T-cell (primary cell): Measurements from ENCODE around the gene CSF1R. TPM values are rescaled to one million over a fixed set of nuclear protein-coding genes. Genes with fewer than 3 reads are reported as not detected.

Experiments
- ATAC-seq, 4 experiments: fragments of 200-7000 bp in 3 of 4; fragments of 150-1000 bp in 1 of 4; cut with Tn5 transposase; replicated peaks in 1 of 4; 1 replicate in 3 of 4; 2 replicates in 1 of 4; pipeline ENCODE4 v1.10.0; 2021; ENCODE audit warnings: moderate library complexity in 3 of 4, mild to moderate bottlenecking in 2 of 4, moderate number of reproducible peaks in 1 of 4
- CTCF ChIA-PET, 2 donors: fragments of 300-600 bp; sonication (Branson Sonifier 250); formaldehyde crosslinking; loops; one replicate each; lab custom pipeline; 2022; ENCODE audit warnings: antibody characterized with exemption in 2 of 2; lab: Charles Lee
- POLR2A ChIA-PET, 2 donors: fragments of 300-600 bp; sonication (Branson Sonifier 250); formaldehyde crosslinking; loops; one replicate each; lab custom pipeline; 2022; ENCODE audit warnings: antibody characterized with exemption in 2 of 2; lab: Charles Lee
- DNase-seq, 35 experiments: peaks; one replicate each; pipeline versions ENCODE4 v3.0.0 to v3.0.0-alpha.2; 2013 to 2023
- H3K27ac ChIP-seq: one replicate; pipeline ENCODE4 v1.5.1; 2013; ENCODE audit warnings: low read length
- H3K27me3 ChIP-seq, 2 experiments: replicated peaks in 1 of 2; 1 replicate in 1 of 2; 2 replicates in 1 of 2; pipeline versions ENCODE4 v1.6.1 to v1.7.0; 2013; ENCODE audit warnings: low read length in 1 of 2, mixed read lengths in 1 of 2; ENCODE audit not compliant: control insufficient read depth in 2 of 2, insufficient read depth in 2 of 2; ENCODE audit errors: extremely low read depth in 1 of 2
- H3K36me3 ChIP-seq, 2 donors: 1 replicate in 1 of 2; 2 replicates in 1 of 2; pipeline versions ENCODE4 v1.6.1 to v1.7.0; 2013; ENCODE audit warnings: low read length in 1 of 2; ENCODE audit not compliant: control insufficient read depth in 2 of 2, insufficient read depth in 1 of 2; ENCODE audit errors: extremely low read depth in 1 of 2
- H3K4me1 ChIP-seq, 2 experiments: 1 replicate in 1 of 2; 2 replicates in 1 of 2; pipeline versions ENCODE4 v1.6.1 to v1.7.0; 2013; ENCODE audit warnings: low read length in 2 of 2, mixed read lengths in 1 of 2; ENCODE audit not compliant: insufficient read depth in 2 of 2, control insufficient read depth in 1 of 2; ENCODE audit errors: extremely low read depth in 1 of 2
- H3K4me3 ChIP-seq, 2 donors: 1 replicate in 1 of 2; 2 replicates in 1 of 2; pipeline versions ENCODE4 v1.5.1 to v1.7.0; 2013; ENCODE audit warnings: mild to moderate bottlenecking in 2 of 2, low read length in 1 of 2, moderate library complexity in 1 of 2; ENCODE audit not compliant: control insufficient read depth in 1 of 2; ENCODE audit errors: extremely low read depth in 1 of 2
- H3K9me3 ChIP-seq: 2 replicates; pipeline ENCODE4 v1.7.0; 2013
- H3K27ac Mint-ChIP-seq, 2 donors: one replicate each; pipeline ENCODE4 v1.8.0; 2020 to 2021; ENCODE audit warnings: mild to moderate bottlenecking in 2 of 2, mixed read lengths in 2 of 2
- H3K27me3 Mint-ChIP-seq, 2 donors: one replicate each; pipeline ENCODE4 v1.8.0; 2021 to 2022; ENCODE audit warnings: mixed read lengths in 2 of 2
- H3K36me3 Mint-ChIP-seq: one replicate; pipeline ENCODE4 v1.8.0; 2021; ENCODE audit warnings: mixed read lengths
- H3K4me1 Mint-ChIP-seq, 3 donors: one replicate each; pipeline ENCODE4 v1.8.0; 2020 to 2022; ENCODE audit warnings: mixed read lengths in 3 of 3, mild to moderate bottlenecking in 1 of 3
- H3K4me3 Mint-ChIP-seq, 3 donors: one replicate each; pipeline ENCODE4 v1.8.0; 2020 to 2022; ENCODE audit warnings: mild to moderate bottlenecking in 3 of 3, mixed read lengths in 3 of 3, moderate library complexity in 3 of 3
- H3K9me3 Mint-ChIP-seq, 3 donors: one replicate each; pipeline ENCODE4 v1.8.0; 2020 to 2022; ENCODE audit warnings: mixed read lengths in 3 of 3
- WGBS: methylation state at CpG from one replicate; pipeline ENCODE4 v1.1.5; 2013; ENCODE audit warnings: missing lambda C conversion rate; ENCODE audit not compliant: insufficient coverage; 5-methylcytosine and 5-hydroxymethylcytosine counted together
- total RNA-seq, 35 experiments: library from RNA in 6 of 35; stranded (reverse) in 6 of 35; fragments of 120-200 nt in 1 of 35; gene quantifications; one replicate each; pipeline versions ENCODE4 v1.2.1 to v1.2.4 and lab custom pipeline; 2013 to 2026

Gene CSF1R
- total RNA-seq, 5 donors from 2014 or later (not counting 1 experiment from before 2014, with no cell fraction given) = 0.36 to 0.95 (median 0.58) TPM; not detected in 1

GRCh38 chr5:150073677-150074076 lies 12.7 kb downstream of the CSF1R start:
- H3K27me3 ChIP-seq = peaks cover 0 to 12% of the 10 kb centered on the region in 2 experiments
- H3K9me3 Mint-ChIP-seq = no peaks in the 10 kb centered on the region
- no peaks in the 10 kb centered on the region for H3K36me3 Mint-ChIP-seq
- no peaks in the 10 kb centered on the region for H3K4me1 Mint-ChIP-seq
- ATAC-seq (no peak), DNase-seq (no peak)
- H3K27ac Mint-ChIP-seq = no peak overlapping the region
- no peak overlapping the region for H3K4me3 Mint-ChIP-seq
- ChIA-PET POLR2A (interaction anchor here in 1 of 2 donors (0.6 kb wide), 1 partner anchor 7 kb away, joined by 6 read pairs; no protein-coding TSS in a partner anchor), CTCF (interaction anchor here in 1 of 2 donors (0.6 to 0.7 kb wide), 2 partner anchors 21 to 438 kb away, joined by 3 to 5 read pairs; no protein-coding TSS in a partner anchor)
- no peaks in the 10 kb centered on the region for H3K9me3 ChIP-seq
- peaks cover 0 to 4% of the 10 kb centered on the region in 2 donors for H3K27me3 Mint-ChIP-seq
- WGBS = 100% methylated on average over 1 of the region's 3 CpGs
- no peaks in the 10 kb centered on the region for H3K4me1 ChIP-seq
- no peaks in the 10 kb centered on the region for H3K36me3 ChIP-seq
- H3K4me3 ChIP-seq = no peak overlapping the region
- no peak overlapping the region for H3K27ac ChIP-seq

DNA sequence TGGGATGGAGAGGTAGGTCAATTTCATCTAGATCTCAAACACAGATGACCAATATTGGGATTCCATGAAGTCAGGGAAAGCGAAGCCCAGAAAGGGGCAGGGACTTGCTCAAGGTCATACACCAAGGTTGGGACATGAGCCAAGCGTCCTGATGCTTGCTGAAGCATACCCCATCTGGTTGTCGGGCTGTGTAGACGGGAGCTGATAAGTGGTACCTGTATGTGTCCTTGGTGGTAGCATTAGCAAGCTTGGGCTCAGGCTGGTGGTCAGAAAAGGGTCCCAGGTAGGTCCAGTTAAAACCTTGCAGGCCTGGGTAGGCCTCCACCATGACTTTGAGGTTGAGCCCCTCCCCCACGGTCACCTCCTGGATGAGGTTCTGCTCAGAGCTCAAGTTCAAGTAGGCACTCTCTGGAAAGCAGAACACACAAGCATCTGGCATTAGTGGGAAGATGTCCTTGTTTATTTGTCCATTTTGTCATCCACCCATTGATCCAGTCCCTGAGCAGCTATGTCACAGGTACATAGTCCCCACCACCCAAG lies 13.2 kb downstream of the CSF1R start:
- no peak overlapping the region for H3K4me3 ChIP-seq
- CTCF ChIA-PET = interaction anchor here in 1 of 2 donors (0.6 kb wide), 1 partner anchor 22 kb away, joined by 3 read pairs; no protein-coding TSS in a partner anchor
- no peak for ATAC-seq
- H3K27me3 ChIP-seq = peaks cover 0 to 16% of the 10 kb centered on the region in 2 experiments
- POLR2A ChIA-PET = no interaction called here
- no peaks in the 10 kb centered on the region for H3K4me1 Mint-ChIP-seq
- H3K9me3 ChIP-seq = no peaks in the 10 kb centered on the region
- no peaks in the 10 kb centered on the region for H3K36me3 Mint-ChIP-seq
- no peak overlapping the region for H3K27ac ChIP-seq
- H3K4me1 ChIP-seq = no peaks in the 10 kb centered on the region
- H3K36me3 ChIP-seq = no peaks in the 10 kb centered on the region
- no peak overlapping the region for H3K4me3 Mint-ChIP-seq
- no peak overlapping the region for H3K27ac Mint-ChIP-seq
- no peaks in the 10 kb centered on the region for H3K9me3 Mint-ChIP-seq
- no peaks in the 10 kb centered on the region for H3K27me3 Mint-ChIP-seq
- DNase-seq = peak in 1 of 35 experiments; percentile 3
- 90% methylated on average over 5 of the region's 5 CpGs for whole genome bisulfite sequencing

- no peaks in the 10 kb centered on the region for H3K9me3 ChIP-seq
- no peaks in the 10 kb centered on the region for H3K36me3 Mint-ChIP-seq
- peaks cover 3 to 6% (median 4%) of the 10 kb centered on the region in 3 donors for H3K4me1 Mint-ChIP-seq
- DNase-seq (no peak), ATAC-seq (no peak)
- peaks cover 0 to 13% of the 10 kb centered on the region in 2 experiments for H3K27me3 ChIP-seq
- H3K27ac Mint-ChIP-seq = no peak overlapping the region
- no peaks in the 10 kb centered on the region for H3K27me3 Mint-ChIP-seq
- no peak overlapping the region for H3K4me3 Mint-ChIP-seq
- CTCF ChIA-PET = no interaction called here
- no peak overlapping the region for H3K4me3 ChIP-seq
- POLR2A ChIA-PET = no interaction called here
- WGBS = no CpG with 5 or more reads among the region's 3 CpGs
- H3K4me1 ChIP-seq = peaks cover 0 to 5% of the 10 kb centered on the region in 2 experiments
- H3K27ac ChIP-seq = no peak overlapping the region
- H3K36me3 ChIP-seq = no peaks in the 10 kb centered on the region
- H3K9me3 Mint-ChIP-seq = no peaks in the 10 kb centered on the region
Measured at GRCh38 chr5:150070821-150071220, 15.5 kb downstream of the CSF1R start.

GRCh38 chr5:150069672-150070627 lies 16.4 kb downstream of the CSF1R start:
- Histone ChIP-seq H3K4me1 (peaks cover 0 to 5% of the 10 kb centered on the region in 2 experiments), H3K27me3 (peaks cover 0 to 21% of the 10 kb centered on the region in 2 experiments), H3K36me3 (no peaks in the 10 kb centered on the region), H3K27ac (no peak overlapping the region), H3K4me3 (no peak overlapping the region), H3K9me3 (no peaks in the 10 kb centered on the region)
- 95% methylated on average over 16 of the region's 25 CpGs for WGBS
- no peak overlapping the region for H3K4me3 Mint-ChIP-seq
- H3K9me3 Mint-ChIP-seq = no peaks in the 10 kb centered on the region
- no peaks in the 10 kb centered on the region for H3K36me3 Mint-ChIP-seq
- ChIA-PET CTCF (interaction anchor here in 1 of 2 donors (0.5 kb wide), 1 partner anchor 59 kb away, joined by 3 read pairs; no protein-coding TSS in a partner anchor), POLR2A (no interaction called here)
- ATAC-seq = peak in 1 of 4 experiments; percentile 13
- H3K4me1 Mint-ChIP-seq = peaks cover 3 to 6% (median 4%) of the 10 kb centered on the region in 3 donors
- H3K27ac Mint-ChIP-seq = no peak overlapping the region
- no peaks in the 10 kb centered on the region for H3K27me3 Mint-ChIP-seq
- DNase-seq = no peak

- ATAC-seq = no peak
- Histone ChIP-seq H3K4me3 (no peak overlapping the region), H3K9me3 (no peaks in the 10 kb centered on the region), H3K4me1 (peaks cover 0 to 5% of the 10 kb centered on the region in 2 experiments), H3K27me3 (peaks cover 0 to 25% of the 10 kb centered on the region in 2 experiments), H3K27ac (no peak overlapping the region), H3K36me3 (no peaks in the 10 kb centered on the region)
- H3K4me3 Mint-ChIP-seq = no peak overlapping the region
- POLR2A ChIA-PET = no interaction called here
- 89% methylated on average over 6 of the region's 12 CpGs for WGBS
- H3K36me3 Mint-ChIP-seq = no peaks in the 10 kb centered on the region
- H3K4me1 Mint-ChIP-seq = peaks cover 3 to 6% (median 4%) of the 10 kb centered on the region in 3 donors
- CTCF ChIA-PET = interaction anchor here in 1 of 2 donors (0.5 kb wide), 1 partner anchor 60 kb away, joined by 3 read pairs; no protein-coding TSS in a partner anchor
- H3K27ac Mint-ChIP-seq = no peak overlapping the region
- no peak for DNase-seq
- H3K27me3 Mint-ChIP-seq = no peaks in the 10 kb centered on the region
- H3K9me3 Mint-ChIP-seq = no peaks in the 10 kb centered on the region
Measured at GRCh38 chr5:150068961-150069645, 17.3 kb downstream of the CSF1R start.

- Histone ChIP-seq H3K36me3 (no peaks in the 10 kb centered on the region), H3K4me1 (peaks cover 0 to 5% of the 10 kb centered on the region in 2 experiments), H3K4me3 (no peak overlapping the region), H3K27me3 (peaks cover 0 to 25% of the 10 kb centered on the region in 2 experiments), H3K9me3 (no peaks in the 10 kb centered on the region), H3K27ac (no peak overlapping the region)
- Mint-ChIP-seq H3K4me3 (no peak overlapping the region), H3K9me3 (no peaks in the 10 kb centered on the region), H3K36me3 (no peaks in the 10 kb centered on the region), H3K4me1 (peaks cover 3 to 6% (median 4%) of the 10 kb centered on the region in 3 donors), H3K27me3 (peaks cover 0 to under 1% of the 10 kb centered on the region in 2 donors), H3K27ac (no peak overlapping the region)
- 68% methylated on average over 4 of the region's 4 CpGs for WGBS
- ATAC-seq (no peak), DNase-seq (no peak)
- POLR2A ChIA-PET = no interaction called here
- CTCF ChIA-PET = no interaction called here
Measured at GRCh38 chr5:150068472-150068871, 17.9 kb downstream of the CSF1R start.
